Astrocyte (in vitro differentiated cells and primary cell): ENCODE measurements around the gene PDCL2. TPM values are rescaled to one million over a fixed set of nuclear protein-coding genes. Genes with fewer than 3 reads are reported as not detected.

ENCODE experiments used
- DNase-seq: peaks from one replicate; pipeline ENCODE4 v3.0.0-alpha.2; 2010; ENCODE audit warnings: low read depth
- FAIRE-seq: peaks from 2 replicates; lab custom pipeline; 2011; peaks lifted over from hg19 to GRCh38; lab: Jason Lieb, UNC
- H2AFZ ChIP-seq: 2 replicates; pipeline ENCODE4 v1.6.0; 2012; ENCODE audit warnings: low read depth, low read length, inconsistent platforms
- H3K27ac ChIP-seq: 2 replicates; pipeline ENCODE4 v1.5.1; 2011; ENCODE audit warnings: low read depth, low read length, inconsistent platforms
- H3K27me3 ChIP-seq: 2 replicates; pipeline ENCODE4 v1.6.0; 2011; ENCODE audit warnings: low read length, inconsistent platforms; ENCODE audit not compliant: insufficient read depth
- H3K36me3 ChIP-seq: 2 replicates; pipeline ENCODE4 v1.5.1; 2011; ENCODE audit warnings: low read length, inconsistent platforms; ENCODE audit not compliant: insufficient read depth
- H3K4me1 ChIP-seq: 2 replicates; pipeline ENCODE4 v1.5.1; 2011; ENCODE audit warnings: low read length, inconsistent platforms; ENCODE audit not compliant: insufficient read depth
- H3K4me2 ChIP-seq: 2 replicates; pipeline ENCODE4 v1.6.0; 2012; ENCODE audit warnings: low read length, inconsistent platforms
- H3K4me3 ChIP-seq: 2 replicates; pipeline ENCODE4 v1.5.1; 2011; ENCODE audit warnings: low read depth, mild to moderate bottlenecking, low read length, inconsistent platforms; ENCODE audit not compliant: insufficient read depth
- H3K79me2 ChIP-seq: 2 replicates; pipeline ENCODE4 v1.6.0; 2012; ENCODE audit warnings: mild to moderate bottlenecking, low read length, inconsistent platforms; ENCODE audit not compliant: insufficient read depth
- H3K9ac ChIP-seq: 2 replicates; pipeline ENCODE4 v1.6.0; 2012; ENCODE audit warnings: mild to moderate bottlenecking, low read length, inconsistent platforms
- H3K9me3 ChIP-seq: 2 replicates; pipeline ENCODE4 v1.5.1; 2012; ENCODE audit warnings: low read depth, mild to moderate bottlenecking, low read length, inconsistent platforms; ENCODE audit not compliant: insufficient read depth
- H4K20me1 ChIP-seq: 2 replicates; pipeline ENCODE4 v1.6.0; 2012; ENCODE audit warnings: low read length, inconsistent platforms; ENCODE audit not compliant: insufficient read depth
- H3K27ac Mint-ChIP-seq: one replicate; pipeline ENCODE4 v1.8.0; 2021; ENCODE audit warnings: mild to moderate bottlenecking, mixed read lengths; ENCODE audit not compliant: unreplicated experiment
- H3K27me3 Mint-ChIP-seq: one replicate; pipeline ENCODE4 v1.8.0; 2021; ENCODE audit warnings: low read depth, mixed read lengths; ENCODE audit not compliant: unreplicated experiment
- H3K36me3 Mint-ChIP-seq: one replicate; pipeline ENCODE4 v1.8.0; 2021; ENCODE audit warnings: low read depth, mixed read lengths; ENCODE audit not compliant: unreplicated experiment
- H3K4me1 Mint-ChIP-seq: one replicate; pipeline ENCODE4 v1.8.0; 2021; ENCODE audit warnings: low read depth, mixed read lengths; ENCODE audit not compliant: unreplicated experiment
- H3K4me3 Mint-ChIP-seq: one replicate; pipeline ENCODE4 v1.8.0; 2021; ENCODE audit warnings: mild to moderate bottlenecking, moderate library complexity, mixed read lengths; ENCODE audit not compliant: unreplicated experiment
- H3K9me3 Mint-ChIP-seq: one replicate; pipeline ENCODE4 v1.8.0; 2021; ENCODE audit warnings: mild to moderate bottlenecking, mixed read lengths; ENCODE audit not compliant: unreplicated experiment
- CTCF ChIP-seq: IDR thresholded peaks from 2 replicates; pipeline ENCODE4 v1.5.1; 2011; ENCODE audit warnings: low read depth, mild to moderate bottlenecking, inconsistent platforms, low read length, moderate library complexity; ENCODE audit not compliant: insufficient read depth
- EZH2 ChIP-seq: IDR thresholded peaks from 2 replicates; pipeline ENCODE4 v1.6.1; 2012; ENCODE audit warnings: mild to moderate bottlenecking, low read length, inconsistent platforms; ENCODE audit not compliant: insufficient read depth
- total RNA-seq: library from RNA; stranded (reverse); gene quantifications from 2 replicates; pipeline ENCODE4 v1.2.1, GENCODE V29; 2021

Gene PDCL2
- total RNA-seq, 1 donor from 2014 or later, result not detected

GRCh38 chr4:55546756-55547465, 45.1 kb downstream of the PDCL2 start, which contains the start of gene CLOCK:
CLOCK (minus strand) TSS chr4:55546909; CDS start chr4:55482785, 64,124 bp downstream.
- Histone ChIP-seq H2AFZ (peak within 1 kb of the TSS; percentile 85), H4K20me1 (peaks cover 22% of the 10 kb centered on the region), H3K4me2 (peak within 1 kb of the TSS; percentile 94), H3K36me3 (no peaks in the 10 kb centered on the region), H3K79me2 (peaks cover 29% of the 10 kb centered on the region), H3K4me3 (peak within 1 kb of the TSS; percentile 88), H3K9ac (peak within 1 kb of the TSS; percentile 90), H3K27me3 (no peaks in the 10 kb centered on the region), H3K9me3 (no peaks in the 10 kb centered on the region), H3K27ac (peak within 1 kb of the TSS; percentile 92), H3K4me1 (peaks cover 27% of the 10 kb centered on the region)
- Mint-ChIP-seq H3K9me3 (no peaks in the 10 kb centered on the region), H3K4me1 (peaks cover 38% of the 10 kb centered on the region), H3K27me3 (no peaks in the 10 kb centered on the region), H3K4me3 (peak within 1 kb of the TSS; percentile 95), H3K36me3 (no peaks in the 10 kb centered on the region), H3K27ac (peak within 1 kb of the TSS; percentile 92)
- no peak for TF ChIP-seq EZH2
- TF ChIP-seq CTCF, result no peak
- FAIRE-seq (no peak), DNase-seq (peak; percentile 72)

- Histone ChIP-seq H3K4me2 (peak overlapping the region; percentile 94), H3K4me3 (peak overlapping the region; percentile 88), H3K79me2 (peaks cover 34% of the 10 kb centered on the region), H3K27me3 (no peaks in the 10 kb centered on the region), H3K36me3 (no peaks in the 10 kb centered on the region), H4K20me1 (peaks cover 25% of the 10 kb centered on the region), H3K4me1 (peaks cover 27% of the 10 kb centered on the region), H3K9ac (peak overlapping the region; percentile 90), H3K9me3 (no peaks in the 10 kb centered on the region), H2AFZ (peak overlapping the region; percentile 85), H3K27ac (peak overlapping the region; percentile 92)
- FAIRE-seq (no peak), DNase-seq (no peak)
- Mint-ChIP-seq H3K27ac (no peak overlapping the region), H3K27me3 (no peaks in the 10 kb centered on the region), H3K36me3 (no peaks in the 10 kb centered on the region), H3K9me3 (no peaks in the 10 kb centered on the region), H3K4me1 (peaks cover 38% of the 10 kb centered on the region), H3K4me3 (peak overlapping the region; percentile 72)
- TF ChIP-seq CTCF (no peak), EZH2 (no peak)
These were observed 45.6 kb downstream of the PDCL2 start for GRCh38 chr4:55546506-55546755.
